Muscle of arm (tissue), 12 donors: Measurements from ENCODE around the gene GIGYF2. TPM values are rescaled to one million over a fixed set of nuclear protein-coding genes. Genes with fewer than 3 reads are reported as not detected.
"Not testable (repeated sequence)": the region's sequence is repeated elsewhere in the genome, so short reads cannot be mapped to it uniquely, and the experiment has no call there.

Experiments used
- DNase-seq: peaks from one replicate; pipeline ENCODE4 v3.0.0-alpha.2; 2013
- polyA plus RNA-seq, 12 donors: library from polyadenylated mRNA; unstranded; fragments of 120-200 nt; gene quantifications; one replicate each; pipeline ENCODE4 v1.2.1, GENCODE V29; 2013; ENCODE audit not compliant: insufficient read length in 12 of 12

Gene GIGYF2
- polyA plus RNA-seq, 12 donors = 36.5 to 71.9 (median 42.4) TPM; not detected in 1

DNA sequence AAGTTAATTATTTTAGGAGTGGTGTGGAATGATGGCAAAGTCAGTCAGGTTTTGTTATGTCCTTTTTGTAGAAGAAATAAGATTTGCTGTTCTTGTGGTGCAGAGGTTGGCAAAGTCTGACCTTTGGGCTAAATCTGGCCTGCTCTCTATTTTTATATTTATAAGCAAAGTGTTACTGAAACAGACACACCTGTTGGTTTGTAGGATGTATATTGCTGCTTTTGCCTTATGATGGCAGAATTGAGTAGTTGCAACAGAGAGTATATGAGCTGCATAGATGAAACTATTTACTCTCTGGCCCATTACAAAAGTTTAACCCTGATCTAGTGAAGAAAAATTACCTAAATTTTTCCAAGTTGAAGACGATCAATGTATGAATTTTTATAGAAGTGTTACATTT lies 113.3 kb downstream of the GIGYF2 start:
- DNase-seq = no peak

DNA sequence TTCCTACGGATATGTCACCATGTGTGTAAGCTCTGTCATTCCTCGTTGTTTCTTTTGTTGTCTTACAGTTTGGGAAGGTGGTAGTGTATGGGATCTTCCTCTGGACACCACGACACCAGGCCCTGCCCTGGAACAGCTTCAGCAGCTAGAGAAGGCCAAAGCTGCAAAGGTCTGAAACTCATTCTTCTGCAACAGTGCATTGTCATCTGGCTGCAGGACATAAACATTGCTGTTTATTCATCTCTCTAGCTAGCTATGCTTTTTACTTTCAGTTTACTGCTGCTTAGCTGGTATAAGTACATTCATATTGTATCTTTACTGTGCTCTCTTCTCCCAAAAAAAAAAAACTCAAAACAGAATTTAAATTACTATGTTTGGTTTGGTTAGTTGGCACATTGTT lies 118.4 kb downstream of the GIGYF2 start:
- no peak for DNase-seq

DNA sequence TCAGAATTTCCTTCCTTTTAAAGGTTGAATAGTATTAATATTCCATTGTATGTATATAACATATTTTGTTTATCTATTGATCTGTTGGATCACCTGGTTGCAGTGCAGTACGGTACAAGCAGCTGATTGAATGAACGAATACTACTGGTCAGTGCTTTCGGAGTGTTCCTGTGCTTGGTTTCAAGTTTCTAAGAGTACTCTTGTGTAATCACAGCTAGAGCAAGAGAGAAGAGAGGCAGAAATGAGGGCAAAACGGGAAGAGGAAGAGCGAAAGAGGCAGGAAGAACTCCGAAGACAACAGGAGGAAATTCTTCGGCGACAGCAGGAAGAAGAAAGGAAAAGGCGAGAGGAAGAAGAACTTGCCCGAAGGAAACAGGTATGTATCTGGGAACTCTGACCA lies 119.5 kb downstream of the GIGYF2 start:
- DNase-seq = no peak

DNA sequence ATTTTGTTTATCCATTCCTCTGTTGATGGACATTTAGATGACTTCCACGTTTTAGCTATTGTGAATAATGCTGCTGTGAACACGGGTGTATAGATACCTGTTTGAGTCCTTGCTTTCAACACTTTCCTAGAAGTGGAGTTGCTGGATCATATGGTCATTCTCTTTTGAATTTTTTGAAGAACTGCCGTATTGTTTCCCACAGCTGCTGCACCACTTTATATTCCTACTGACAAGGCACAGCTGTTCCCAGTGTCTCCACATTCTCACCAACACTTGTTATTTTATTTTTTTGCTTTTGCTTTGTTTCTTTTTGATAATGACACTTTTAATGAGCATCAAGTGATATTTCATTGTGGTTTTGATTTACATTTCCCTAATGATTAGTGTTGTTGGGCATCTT lies 120.6 kb downstream of the GIGYF2 start:
- no peak for DNase-seq

DNA sequence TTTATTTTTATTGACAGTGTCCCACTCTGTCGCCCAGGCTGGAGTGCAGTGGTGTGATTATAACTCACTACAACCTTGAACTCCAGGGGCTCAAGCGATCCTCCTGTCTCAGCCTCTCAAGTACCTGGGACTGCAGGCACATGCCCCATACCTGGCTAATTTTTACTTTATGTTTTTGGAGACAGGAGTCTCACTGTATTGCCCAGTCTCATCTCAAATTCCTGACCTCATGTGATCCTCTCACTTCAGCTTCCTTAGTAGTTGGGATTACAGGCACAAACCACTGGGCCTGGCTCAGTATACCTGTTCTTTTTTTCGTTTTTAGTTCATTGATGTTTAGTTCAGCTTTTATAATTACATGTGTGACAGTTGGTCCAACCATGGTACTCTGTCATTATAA lies 132.9 kb downstream of the GIGYF2 start:
- DNase-seq = no peak

DNA sequence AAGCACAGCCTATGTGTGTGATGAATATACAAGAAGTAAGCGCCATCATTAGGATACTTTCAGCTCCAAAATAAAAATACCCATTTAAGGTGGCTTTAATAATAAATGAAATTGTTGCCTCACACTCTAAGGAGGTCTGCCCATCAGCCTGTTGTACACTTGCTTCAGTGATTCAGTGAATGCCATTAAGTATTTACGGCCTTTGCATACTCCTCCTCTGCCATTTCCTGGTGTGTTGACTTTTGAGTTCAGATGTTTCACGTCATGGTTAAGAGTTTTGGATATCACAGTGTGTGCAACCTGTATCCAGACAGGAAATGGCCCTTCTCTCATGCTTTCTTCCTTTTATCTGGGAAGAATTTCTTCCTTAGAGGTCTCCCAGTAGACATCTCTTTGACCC lies 134.4 kb downstream of the GIGYF2 start:
- DNase-seq = no peak

DNA sequence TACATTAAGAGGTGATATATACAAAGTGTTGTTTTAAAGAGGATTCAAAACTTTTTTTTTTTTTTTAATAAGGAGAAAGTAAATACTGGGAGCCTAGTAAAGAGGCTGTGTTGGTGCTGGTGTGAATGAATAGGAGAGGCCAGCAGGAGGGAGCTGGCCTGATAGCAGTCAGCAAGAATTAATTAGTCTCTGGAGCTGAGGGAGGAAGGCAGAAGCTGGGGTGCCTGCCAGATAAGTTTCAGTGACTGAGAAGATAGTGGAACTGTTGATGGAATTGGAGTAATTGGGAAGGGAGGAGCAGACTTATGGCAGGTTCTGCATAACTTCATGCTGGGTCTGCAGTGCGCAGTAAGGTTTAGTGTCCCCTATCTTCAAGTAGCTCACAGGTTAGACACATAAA lies 136.7 kb downstream of the GIGYF2 start:
- no peak for DNase-seq

DNA sequence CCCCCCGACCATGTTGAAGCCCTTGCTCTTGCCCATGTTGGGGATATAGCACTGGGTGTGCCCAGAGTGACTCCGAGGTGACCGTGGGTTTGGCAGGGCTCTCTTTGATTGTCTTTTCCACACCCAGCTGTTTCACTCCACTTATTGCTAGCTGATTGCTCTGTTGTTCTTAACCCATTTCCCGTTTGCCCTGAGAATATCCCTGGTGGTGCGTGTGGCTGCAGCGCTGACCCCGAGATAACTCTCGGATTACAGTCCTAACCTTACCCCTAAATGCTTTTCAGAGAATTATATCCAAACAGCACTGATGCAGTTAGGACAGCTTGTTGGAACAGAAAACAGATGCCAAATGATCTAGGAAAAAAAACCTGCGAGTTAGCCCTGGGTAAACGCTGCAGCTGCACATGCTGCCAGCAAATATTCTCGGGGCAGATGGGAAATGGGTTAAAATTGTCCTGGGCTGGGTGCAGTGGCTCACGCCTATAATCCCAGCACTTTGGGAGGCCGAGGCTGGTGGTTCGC lies 138.6 kb downstream of the GIGYF2 start:
- no peak for DNase-seq

DNA sequence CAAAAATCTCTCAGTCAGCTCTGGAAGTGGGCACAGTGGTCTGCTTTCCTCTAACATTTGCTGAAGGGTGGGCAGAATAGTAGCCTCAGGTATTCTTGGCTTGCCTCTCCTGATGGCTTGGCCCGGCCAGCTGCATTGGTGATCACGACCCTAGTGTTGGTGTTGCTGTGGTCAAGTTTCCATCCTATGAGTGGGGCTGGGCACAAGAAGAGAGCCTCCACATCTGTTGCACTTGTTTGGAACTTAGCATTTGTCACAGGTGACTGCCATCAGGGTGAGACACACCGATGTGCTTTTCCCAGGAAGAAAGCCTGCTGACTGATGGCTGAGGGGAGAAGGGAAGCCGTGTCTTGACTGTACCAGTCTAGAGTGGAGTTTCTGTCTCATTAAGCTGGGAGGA lies 139.8 kb downstream of the GIGYF2 start:
- no peak for DNase-seq

DNA sequence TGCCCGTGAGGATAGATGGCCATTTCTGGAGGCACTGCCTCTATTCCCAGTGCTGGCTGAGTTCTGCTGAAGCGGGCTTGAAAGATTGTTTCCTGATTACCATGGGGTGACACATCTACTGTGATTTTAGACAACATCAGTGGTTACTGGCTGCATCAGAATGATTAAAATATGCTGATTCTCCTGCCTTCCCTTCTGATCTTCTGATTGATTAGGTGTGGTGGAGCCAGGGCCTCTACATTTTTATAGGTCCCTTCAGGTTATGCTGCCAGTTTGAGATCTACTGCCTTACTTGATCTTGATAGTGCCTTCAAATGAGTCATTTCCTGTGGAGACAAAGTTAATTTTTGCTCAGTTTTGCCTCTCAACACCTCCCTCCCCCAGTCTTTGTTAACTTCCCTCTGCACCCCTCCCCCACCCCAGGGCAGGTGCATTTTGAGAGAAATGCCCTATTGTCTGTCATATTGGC lies 141.3 kb downstream of the GIGYF2 start:
- DNase-seq = no peak

DNA sequence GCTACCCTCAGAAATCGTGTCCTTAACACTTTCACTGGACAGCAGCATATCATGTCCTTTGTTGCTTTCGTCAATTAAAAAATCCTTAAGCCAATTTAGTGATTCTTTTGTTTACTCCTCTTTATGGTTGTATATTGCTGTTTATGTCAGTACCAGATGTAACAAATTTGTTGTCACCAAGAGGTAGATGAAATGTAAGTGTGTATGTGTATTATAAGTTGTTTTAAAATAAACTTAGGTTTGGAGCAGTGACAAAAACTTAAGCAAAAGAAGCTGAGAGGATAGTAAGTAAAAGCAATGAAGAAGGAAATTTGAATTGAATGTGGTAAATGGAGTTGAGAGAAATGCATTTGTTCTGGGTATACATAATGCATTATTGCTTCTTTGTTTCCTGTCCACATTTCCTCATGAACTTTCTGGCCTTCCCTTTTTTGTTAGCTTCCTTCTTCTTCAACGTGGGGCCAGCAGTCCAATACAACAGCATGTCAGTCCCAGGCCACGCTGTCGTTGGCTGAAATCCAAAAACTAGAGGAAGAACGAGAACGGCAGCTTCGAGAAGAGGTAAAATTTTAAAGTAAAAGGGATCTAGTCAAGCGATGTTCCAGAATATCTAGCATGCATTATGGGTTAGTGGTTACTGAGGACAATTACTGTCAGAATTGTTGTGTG lies 142.4 kb downstream of the GIGYF2 start:
- DNase-seq = peak; percentile 42

DNA sequence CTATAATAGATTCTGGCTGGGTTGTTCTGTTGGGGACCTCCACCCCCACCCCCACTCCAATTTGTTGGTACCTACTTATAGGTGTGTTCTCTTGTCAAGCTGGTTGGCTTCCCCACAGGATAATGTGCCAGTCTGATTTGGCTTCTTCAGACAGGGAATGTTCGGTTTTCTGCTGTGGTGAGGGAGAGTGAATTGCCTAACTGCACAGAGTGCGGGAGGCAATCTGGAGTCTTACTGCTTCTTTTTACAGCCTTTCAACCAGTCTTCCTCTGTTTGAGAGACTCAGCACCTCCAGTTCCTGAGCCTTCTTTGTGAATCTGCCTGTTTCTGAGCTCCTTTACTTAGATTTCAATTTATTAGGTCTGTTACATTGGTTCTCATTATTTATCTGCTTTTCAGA lies 145.6 kb downstream of the GIGYF2 start:
- no peak for DNase-seq

DNA sequence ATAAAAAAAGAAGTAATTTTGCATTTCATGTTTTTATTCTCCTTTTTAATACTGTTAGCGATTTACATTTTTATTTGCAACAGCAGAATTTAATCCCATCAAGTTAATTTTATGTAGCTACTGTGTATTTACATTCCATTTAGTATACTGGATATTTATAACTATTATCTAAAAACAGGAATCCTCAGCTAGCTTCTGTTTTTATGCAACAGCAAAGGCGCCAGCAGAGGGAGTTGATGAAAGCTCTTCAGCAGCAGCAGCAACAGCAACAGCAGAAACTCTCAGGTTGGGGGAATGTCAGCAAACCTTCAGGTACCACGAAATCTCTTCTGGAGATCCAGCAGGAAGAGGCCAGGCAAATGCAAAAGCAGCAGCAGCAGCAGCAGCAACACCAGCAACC lies 146.7 kb downstream of the GIGYF2 start:
- no peak for DNase-seq

DNA sequence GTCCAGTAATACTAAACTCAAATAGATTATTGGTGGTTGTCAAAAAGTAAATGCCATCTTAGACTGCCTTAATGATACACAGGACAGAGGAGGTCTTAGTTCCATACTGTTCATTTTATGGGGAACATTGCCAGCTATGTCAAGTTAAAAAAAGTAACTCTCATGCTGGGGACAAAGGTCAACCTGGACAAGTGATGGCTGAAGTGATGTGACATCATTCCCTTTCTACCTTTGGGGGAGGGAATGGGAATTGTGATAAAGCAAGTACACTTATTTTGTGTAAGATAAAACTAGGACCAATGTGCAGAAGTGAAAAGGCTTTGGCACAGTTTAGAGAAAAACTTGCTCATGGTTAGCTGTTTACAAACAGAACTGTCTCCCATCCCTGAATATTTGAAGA lies 148.9 kb downstream of the GIGYF2 start:
- no peak for DNase-seq

DNA sequence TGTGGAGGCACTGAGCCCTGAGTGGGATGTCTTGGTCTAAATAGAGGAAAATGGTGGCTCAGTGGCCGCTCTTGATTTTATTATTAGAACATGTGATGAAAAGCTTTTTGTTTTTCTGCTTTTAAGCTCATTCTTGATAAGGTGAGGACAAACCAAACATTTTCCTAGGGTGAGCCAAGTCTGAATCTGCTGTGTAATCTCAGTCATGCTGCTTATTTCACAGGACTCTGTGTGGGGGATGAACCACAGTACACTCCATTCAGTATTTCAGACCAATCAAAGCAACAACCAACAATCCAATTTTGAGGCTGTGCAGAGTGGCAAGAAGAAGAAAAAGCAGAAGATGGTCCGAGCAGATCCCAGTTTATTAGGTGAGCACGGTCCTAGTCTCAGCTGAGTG lies 152.9 kb downstream of the GIGYF2 start:
- no peak for DNase-seq

DNA sequence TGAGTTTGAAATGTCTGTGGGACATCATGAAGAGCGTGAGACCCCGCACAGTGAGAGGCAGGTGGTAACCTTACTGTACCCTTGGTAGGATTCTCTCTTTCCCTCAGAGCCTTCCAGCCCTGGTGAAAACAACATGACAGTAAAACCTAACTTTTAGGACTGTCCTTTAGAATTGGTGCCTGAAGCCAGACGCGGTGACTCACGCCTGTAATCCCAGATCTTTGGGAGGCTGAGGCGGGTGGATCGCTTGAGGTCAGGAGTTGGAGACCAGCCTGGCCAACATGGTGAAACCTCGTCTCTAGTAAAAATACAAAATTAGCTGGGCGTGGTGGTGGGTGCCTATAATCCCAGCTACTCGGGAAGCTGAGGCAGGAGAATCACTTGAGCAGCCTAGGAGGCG lies 154.9 kb downstream of the GIGYF2 start:
- DNase-seq = not testable (repeated sequence)

DNA sequence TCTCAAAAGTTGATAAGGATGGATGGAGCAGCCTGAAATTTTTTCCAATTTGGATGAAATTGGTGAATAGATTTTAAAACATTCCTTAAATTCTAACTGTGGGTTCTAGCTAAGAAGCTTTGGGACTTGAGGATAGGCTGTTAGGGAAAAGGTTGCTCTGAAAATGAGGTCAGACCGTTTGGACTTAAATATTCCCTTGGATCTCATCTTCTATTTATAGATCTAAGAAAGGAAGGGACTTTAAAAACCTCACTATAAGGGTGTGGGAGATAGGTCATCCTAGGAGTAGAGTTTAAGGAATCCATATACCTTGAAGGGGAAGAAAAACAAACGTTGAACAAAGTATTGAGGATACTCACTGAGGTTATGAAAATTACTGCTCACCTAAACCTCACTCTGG lies 155.5 kb downstream of the GIGYF2 start:
- no peak for DNase-seq

DNA sequence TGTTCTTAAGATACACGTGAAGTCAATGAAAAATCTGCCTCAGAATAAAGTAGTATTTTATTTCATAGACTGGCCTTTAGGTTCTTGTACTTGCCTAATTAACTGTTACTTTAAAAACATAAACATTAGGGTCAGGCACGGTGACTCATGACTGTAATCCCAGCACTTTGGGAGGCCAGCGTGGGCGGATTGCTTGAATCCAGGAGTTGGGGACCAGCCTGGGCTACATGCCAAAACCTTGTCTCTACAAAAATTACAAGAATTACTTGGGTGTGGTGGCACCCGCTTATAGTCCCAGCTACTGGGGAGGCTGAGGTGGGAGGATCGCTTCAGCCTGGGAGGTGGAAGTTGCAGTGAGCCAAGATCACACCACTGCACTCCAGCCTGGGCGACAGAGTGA lies 157.0 kb downstream of the GIGYF2 start:
- DNase-seq = no peak

DNA sequence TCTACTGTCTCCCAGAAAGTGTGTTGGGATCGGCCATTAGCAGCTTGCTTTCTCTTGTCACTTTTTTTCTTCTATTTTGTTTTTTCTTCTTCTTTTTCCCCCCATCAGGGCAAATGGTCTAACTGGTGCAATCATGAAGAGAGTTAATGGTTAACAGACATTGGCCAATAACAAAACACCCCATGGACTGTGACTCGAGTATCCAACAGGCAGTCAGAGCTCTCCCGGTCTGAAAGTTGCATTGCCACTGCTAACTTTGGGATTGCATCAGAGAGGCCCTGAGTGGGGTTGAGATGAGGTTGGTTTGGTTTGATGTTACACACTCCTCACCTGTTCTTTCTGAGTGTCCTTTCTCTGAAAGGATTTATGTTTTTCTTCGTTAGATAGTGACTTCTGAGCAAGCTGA lies 160.0 kb downstream of the GIGYF2 start:
- no peak for DNase-seq

DNA sequence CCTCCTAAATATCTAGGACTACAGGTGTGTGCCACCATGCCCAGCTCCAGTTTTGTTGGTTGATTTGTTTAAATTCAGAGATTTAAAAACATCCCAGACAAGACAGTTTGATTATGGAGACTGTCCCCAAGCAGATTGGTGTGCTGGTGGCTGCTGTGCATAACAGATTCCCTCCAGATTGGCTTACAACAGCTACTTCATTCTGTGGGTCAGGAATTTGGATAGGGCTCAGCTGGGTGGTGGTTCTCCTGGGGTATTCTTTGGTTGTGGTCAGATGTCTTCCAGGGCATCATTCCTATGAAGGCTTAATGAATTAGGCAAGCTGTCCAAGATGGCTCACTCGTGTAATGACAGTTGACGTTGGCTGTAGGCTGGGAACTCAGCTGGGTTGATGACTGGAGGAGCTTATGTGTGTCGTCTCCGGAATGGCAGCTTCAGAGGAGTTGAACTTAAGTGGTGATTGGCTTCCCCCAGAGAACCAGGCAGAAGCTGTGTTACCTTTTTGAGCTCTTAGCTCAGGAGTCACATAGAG lies 162.3 kb downstream of the GIGYF2 start:
- no peak for DNase-seq

DNA sequence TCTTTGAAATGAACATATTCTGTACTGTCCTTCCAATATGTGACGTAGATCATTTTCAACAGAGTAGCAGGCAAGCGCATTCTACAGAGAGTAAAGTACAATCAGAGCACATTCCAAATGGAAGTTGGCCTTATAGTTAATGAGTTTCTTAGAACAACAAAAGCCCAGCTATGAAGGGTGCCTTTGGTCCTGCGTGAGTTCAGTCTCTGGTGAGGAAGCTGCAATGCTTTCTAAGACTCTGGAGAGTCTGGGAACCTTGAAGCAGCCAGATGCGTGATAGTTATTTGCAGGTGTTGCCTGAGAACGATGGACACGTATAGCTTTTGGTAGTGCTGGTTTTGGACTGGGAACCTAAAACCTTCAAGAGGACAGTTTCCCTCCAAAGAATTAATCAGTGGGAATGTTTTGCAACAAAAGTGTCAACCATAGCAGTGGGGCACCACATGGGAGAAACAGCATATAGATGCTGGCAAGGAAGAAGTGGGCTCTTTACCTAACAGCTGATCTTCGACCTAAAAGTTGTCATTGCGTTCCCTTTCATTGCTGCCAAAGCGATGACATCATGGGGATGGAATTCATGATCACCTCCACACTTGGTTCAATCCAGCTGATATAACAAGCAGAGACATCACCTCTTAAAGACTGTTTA lies 163.6 kb downstream of the GIGYF2 start:
- DNase-seq = no peak

DNA sequence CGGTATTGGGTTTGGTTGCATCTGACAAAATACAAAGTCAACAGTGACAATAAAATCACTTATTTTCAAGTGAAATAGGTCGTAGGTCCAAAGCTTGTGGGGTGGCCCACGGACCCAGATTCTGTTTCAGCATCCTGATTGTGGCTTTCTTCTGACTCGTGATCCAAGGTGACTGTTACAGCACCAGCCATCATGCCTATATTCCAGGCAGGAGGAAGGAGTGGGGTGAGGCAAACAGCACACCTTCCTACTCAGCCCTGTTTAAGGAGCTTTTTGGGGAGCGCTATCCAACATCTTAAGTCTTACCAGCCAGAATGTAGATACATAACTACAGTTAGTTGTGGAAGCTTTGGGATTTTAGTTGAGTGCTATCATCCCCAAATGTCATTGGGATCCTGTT lies 164.2 kb downstream of the GIGYF2 start:
- DNase-seq = no peak

DNA sequence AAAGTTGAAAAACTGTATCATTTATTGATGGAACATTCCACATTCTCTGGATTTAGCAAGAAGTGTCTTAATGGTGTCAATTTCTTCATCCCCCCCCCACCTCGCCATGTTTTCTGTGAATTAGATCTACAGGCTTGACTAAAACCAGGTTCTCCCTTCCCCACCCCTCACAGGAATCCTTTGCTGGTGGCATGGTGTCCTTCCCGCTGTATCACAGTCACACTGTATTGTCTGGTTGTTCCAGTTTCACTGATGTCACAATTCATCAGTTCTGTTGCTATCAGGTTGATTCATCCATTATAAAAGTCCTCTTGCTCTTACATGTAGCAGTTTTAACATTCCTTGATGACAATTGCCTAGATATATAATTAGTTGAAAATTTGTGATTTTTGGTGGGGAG lies 166.9 kb downstream of the GIGYF2 start:
- DNase-seq = no peak
